ENCODE results near the gene TMEM9. TPM values are rescaled to one million over a fixed set of nuclear protein-coding genes. Genes with fewer than 3 reads are reported as not detected.

The TMEM9 gene
- total and polyA plus RNA-seq, 9 of the 15 experiments (the other 6 are each of a cell fraction or from before 2014, with no cell fraction given): 30.4 to 107 (median 67.6) TPM

- TF ChIP-seq ZNF407 (IDR thresholded peaks at IDR 0.05; ENCODE audit: low read depth) (no peak), POLR3A (IDR thresholded peaks at IDR 0.05; ENCODE audit: borderline replicate concordance, extremely low read depth, insufficient read depth, insufficient read length) (no peak), ATF2 (CRISPR knock-in tag; IDR thresholded peaks at IDR 0.05) (no peak), HBP1 (CRISPR knock-in tag; IDR thresholded peaks at IDR 0.05) (no peak)
Observed at GRCh38 chr1:201093561-201093960, 60.7 kb downstream of the TMEM9 start (continued).

Measured in K562 (cell line).